IMR-90 (cell line): ENCODE measurements around the gene PEX14. TPM values are rescaled to one million over a fixed set of nuclear protein-coding genes. Genes with fewer than 3 reads are reported as not detected.

Source experiments
- ATAC-seq: fragments of 200-7000 bp; cut with Tn5 transposase; 2 replicates; pipeline ENCODE4 v1.9.1; 2020; ENCODE audit warnings: low read depth, mild to moderate bottlenecking, moderate library complexity
- BruUV-seq: library from RNA; stranded (reverse); fragments of 400-500 nt; replicated peaks from 2 replicates; lab custom pipeline; 2021; lab: Mats Ljungman, UMichigan
- CTCF ChIA-PET: fragments of 300-600 bp; formaldehyde crosslinking; extraction: SDS; loops from one replicate; lab custom pipeline; 2021; ENCODE audit warnings: antibody characterized with exemption; lab: Yijun Ruan, JAX
- POLR2A ChIA-PET: fragments of 300-600 bp; sonication (Branson Sonifier 250); formaldehyde crosslinking; loops from one replicate; lab custom pipeline; 2022; ENCODE audit warnings: antibody characterized with exemption; ENCODE audit not compliant: unreplicated experiment; lab: Charles Lee
- DNase-seq: peaks from one replicate; pipeline ENCODE4 v3.0.0; 2013
- H2AFZ ChIP-seq: replicated peaks from 2 replicates; pipeline ENCODE3; 2013; ENCODE audit warnings: low read length, mild to moderate bottlenecking; ENCODE audit not compliant: poor library complexity
- H2AK5ac ChIP-seq: 2 replicates; pipeline ENCODE4 v1.6.1; 2013; ENCODE audit warnings: low read depth, low read length, inconsistent platforms
- H2AK9ac ChIP-seq: replicated peaks from 2 replicates; pipeline ENCODE3; 2013; ENCODE audit warnings: mild to moderate bottlenecking, low read depth, low read length, moderate library complexity; ENCODE audit not compliant: poor library complexity
- H2BK120ac ChIP-seq: 2 replicates; pipeline ENCODE4 v1.6.1; 2013; ENCODE audit warnings: low read depth, low read length, inconsistent platforms
- H2BK15ac ChIP-seq: 3 replicates; pipeline ENCODE4 v1.6.1; 2013; ENCODE audit warnings: low read depth, low read length, inconsistent platforms
- H2BK20ac ChIP-seq: 2 replicates; pipeline ENCODE4 v1.6.1; 2013; ENCODE audit warnings: low read depth, mild to moderate bottlenecking, inconsistent platforms, low read length, moderate library complexity
- H2BK5ac ChIP-seq: 2 replicates; pipeline ENCODE4 v1.6.1; 2013; ENCODE audit warnings: mild to moderate bottlenecking, low read depth, low read length, inconsistent platforms; ENCODE audit not compliant: poor library complexity, severe bottlenecking
- H3K14ac ChIP-seq: replicated peaks from 2 replicates; pipeline ENCODE4 v1.6.1; 2013; ENCODE audit warnings: low read depth, low read length, inconsistent platforms
- H3K18ac ChIP-seq: 2 replicates; pipeline ENCODE4 v1.6.1; 2013; ENCODE audit warnings: low read depth, low read length, control low read depth
- H3K23ac ChIP-seq: 2 replicates; pipeline ENCODE4 v1.6.1; 2013; ENCODE audit warnings: low read depth, low read length, inconsistent platforms
- H3K27ac ChIP-seq: 2 replicates; pipeline ENCODE4 v1.5.1; 2013; ENCODE audit warnings: mild to moderate bottlenecking, control low read depth, low read length; ENCODE audit not compliant: insufficient read depth
- H3K27me3 ChIP-seq: 2 replicates; pipeline ENCODE4 v1.6.1; 2013; ENCODE audit warnings: low read length; ENCODE audit not compliant: control insufficient read depth, insufficient read depth
- H3K36me3 ChIP-seq: 2 replicates; pipeline ENCODE4 v1.6.1; 2013; ENCODE audit warnings: low read length, mixed read lengths; ENCODE audit not compliant: control insufficient read depth, insufficient read depth
- H3K4ac ChIP-seq: 2 replicates; pipeline ENCODE4 v1.6.1; 2013; ENCODE audit warnings: low read depth, low read length, inconsistent platforms
- H3K4me1 ChIP-seq: 2 replicates; pipeline ENCODE4 v1.6.1; 2013; ENCODE audit warnings: low read length, mixed read lengths; ENCODE audit not compliant: control insufficient read depth, insufficient read depth
- H3K4me2 ChIP-seq: 2 replicates; pipeline ENCODE4 v1.6.1; 2013; ENCODE audit warnings: low read depth, mild to moderate bottlenecking, control low read depth, low read length, moderate library complexity
- H3K4me3 ChIP-seq: 2 replicates; pipeline ENCODE4 v1.5.1; 2013; ENCODE audit warnings: low read depth, mild to moderate bottlenecking, control low read depth, low read length, moderate library complexity; ENCODE audit not compliant: insufficient read depth
- H3K56ac ChIP-seq: 2 replicates; pipeline ENCODE4 v1.6.1; 2013; ENCODE audit warnings: low read length, inconsistent platforms; ENCODE audit not compliant: insufficient read depth; ENCODE audit errors: extremely low read depth
- H3K79me1 ChIP-seq, 2 experiments: 2 replicates each; pipeline ENCODE4 v1.6.1; 2013; ENCODE audit warnings: low read length in 2 of 2, inconsistent platforms in 1 of 2, low read depth in 1 of 2
- H3K9ac ChIP-seq: 2 replicates; pipeline ENCODE4 v1.6.1; 2013; ENCODE audit warnings: low read depth, low read length, control low read depth
- H3K9me1 ChIP-seq: 2 replicates; pipeline ENCODE4 v1.6.1; 2013; ENCODE audit warnings: low read length, inconsistent platforms; ENCODE audit not compliant: insufficient read depth
- H3K9me3 ChIP-seq: 2 replicates; pipeline ENCODE4 v1.6.1; 2013; ENCODE audit warnings: low read length; ENCODE audit not compliant: control insufficient read depth, insufficient read depth
- H4K20me1 ChIP-seq: 2 replicates; pipeline ENCODE4 v1.6.1; 2013; ENCODE audit warnings: low read length, inconsistent platforms; ENCODE audit not compliant: insufficient read depth
- H4K5ac ChIP-seq: 2 replicates; pipeline ENCODE4 v1.6.1; 2013; ENCODE audit warnings: mild to moderate bottlenecking, low read depth, low read length, control low read depth
- H4K8ac ChIP-seq, 2 experiments: 2 replicates each; pipeline ENCODE4 v1.6.1; 2013; ENCODE audit warnings: low read depth in 2 of 2, low read length in 2 of 2, control low read depth in 1 of 2, inconsistent platforms in 1 of 2
- H4K91ac ChIP-seq: 2 replicates; pipeline ENCODE4 v1.6.1; 2013; ENCODE audit warnings: low read depth, low read length, inconsistent platforms; ENCODE audit not compliant: insufficient read depth
- BHLHE40 ChIP-seq: fragments of 150-350 bp; IDR thresholded peaks from 2 replicates; pipeline ENCODE4 v1.6.1; 2016; ENCODE audit warnings: mild to moderate bottlenecking, low read depth, low read length
- CEBPB ChIP-seq: IDR thresholded peaks from 2 replicates; pipeline ENCODE4 v1.6.1; 2012; ENCODE audit warnings: low read depth, low read length, improper control_type of control experiment
- CHD1 ChIP-seq: IDR thresholded peaks from 2 replicates; pipeline ENCODE4 v1.6.1; 2012; ENCODE audit warnings: low read depth, low read length, improper control_type of control experiment
- FOS ChIP-seq: fragments of 150-350 bp; IDR thresholded peaks from 2 replicates; pipeline ENCODE4 v1.6.1; 2016; ENCODE audit warnings: low read depth, low read length
- MAFK ChIP-seq: IDR thresholded peaks from 2 replicates; pipeline ENCODE4 v1.6.1; 2012; ENCODE audit warnings: low read depth, low read length, improper control_type of control experiment
- MAZ ChIP-seq: IDR thresholded peaks from 2 replicates; pipeline ENCODE4 v1.6.1; 2012; ENCODE audit warnings: low read depth, mild to moderate bottlenecking, low read length, improper control_type of control experiment, moderate library complexity, borderline replicate concordance
- MXI1 ChIP-seq: IDR thresholded peaks from 2 replicates; pipeline ENCODE4 v1.6.1; 2012; ENCODE audit warnings: low read depth, mild to moderate bottlenecking, low read length, moderate library complexity, borderline replicate concordance
- POLR2A ChIP-seq: IDR thresholded peaks from 2 replicates; pipeline ENCODE4 v1.6.1; 2012; ENCODE audit warnings: mild to moderate bottlenecking, low read depth, low read length
- RAD21 ChIP-seq: IDR thresholded peaks from 2 replicates; pipeline ENCODE4 v1.6.1; 2012; ENCODE audit warnings: low read length, improper control_type of control experiment
- RFX5 ChIP-seq: IDR thresholded peaks from 2 replicates; pipeline ENCODE4 v1.8.0; 2012; ENCODE audit warnings: low read depth, mild to moderate bottlenecking, low read length, moderate library complexity
- WGBS, 2 experiments: methylation state at CpG; one replicate each; pipeline versions ENCODE4 v1.1.5 to v1.1.7; 2013; ENCODE audit warnings: missing lambda C conversion rate in 2 of 2; ENCODE audit not compliant: insufficient read length in 1 of 2; ENCODE audit errors: extremely low coverage in 2 of 2; 5-methylcytosine and 5-hydroxymethylcytosine counted together
- dilution Hi-C: fragments of 300-500 bp; cut with HindIII; formaldehyde crosslinking; loops from one replicate; pipeline ENCODE4 v1.14.3; 2018; ENCODE audit warnings: low sequenced_read_pairs; ENCODE audit not compliant: unreplicated experiment
- in situ Hi-C: fragments of 300-500 bp; cut with MboI; formaldehyde crosslinking; loops from 3 replicates; pipeline ENCODE4 v1.14.3; 2019; ENCODE audit warnings: low sequenced_read_pairs, inconsistent platforms, mixed read lengths
- intact Hi-C: fragments of 100-400 bp; cut with micrococcal nuclease; formaldehyde crosslinking; loops from 2 replicates; pipeline ENCODE4 v1.10.0; 2022
- polyA plus RNA-seq, 3 experiments: library from polyadenylated mRNA; depleted of rRNA; stranded (reverse); fragments of >200 nt; gene quantifications; 2 replicates each; pipeline ENCODE4 v1.2.3, GENCODE V29; 2012; ENCODE audit warnings: low replicate concordance in 1 of 3
- total RNA-seq: library from RNA; depleted of rRNA; stranded (reverse); fragments of >200 nt; gene quantifications from 2 replicates; pipeline ENCODE4 v1.2.3, GENCODE V29; 2012
- TF ChIP-seq, protein P1 (sequence below): fragments of 150-350 bp; IDR thresholded peaks from 2 replicates; pipeline ENCODE4 v1.6.1; 2017; ENCODE audit warnings: mild to moderate bottlenecking, antibody characterized with exemption, low read length, low read depth
- TF ChIP-seq, protein P2 (sequence below): fragments of 150-350 bp; IDR thresholded peaks from 2 replicates; pipeline ENCODE4 v1.6.1; 2016; ENCODE audit warnings: low read depth, mild to moderate bottlenecking, low read length, moderate library complexity, borderline replicate concordance
- TF ChIP-seq, protein P3 (sequence below): conservative IDR thresholded peaks from 2 replicates; pipeline ENCODE4 v1.5.1; 2012; ENCODE audit warnings: mild to moderate bottlenecking, low read depth, low read length, improper control_type of control experiment

PEX14 gene
- total and polyA plus RNA-seq, 2 of the 4 experiments (the other 2 are of a cell fraction): 9.5 to 22.5 TPM

DNA sequence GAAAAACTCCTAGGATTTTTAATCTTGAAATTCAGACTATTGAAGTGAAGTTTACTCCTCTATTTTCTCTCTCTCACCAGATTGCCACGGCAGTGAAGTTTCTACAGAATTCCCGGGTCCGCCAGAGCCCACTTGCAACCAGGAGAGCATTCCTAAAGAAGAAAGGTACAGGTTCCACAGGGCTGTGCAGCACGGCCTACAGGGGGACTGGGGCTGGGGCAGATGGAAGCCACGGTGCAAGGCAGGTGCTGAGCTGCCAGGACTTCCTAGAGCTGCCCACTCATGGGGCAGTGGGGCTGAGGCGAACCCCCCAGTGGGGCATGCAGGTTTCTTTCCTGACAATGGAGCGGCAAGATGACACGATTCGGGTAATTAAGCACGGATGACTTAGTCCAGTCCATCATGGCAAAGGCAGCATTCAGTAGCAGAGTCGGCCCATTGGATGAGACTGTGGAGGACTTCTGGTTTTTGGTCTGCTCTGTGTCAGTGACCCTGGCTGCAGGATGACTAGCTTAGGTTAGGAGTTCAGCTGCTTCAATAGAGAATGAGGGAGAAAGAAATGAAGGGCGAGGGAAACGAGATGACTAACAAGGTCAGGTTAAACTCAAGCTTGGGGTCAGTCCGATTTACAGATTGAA lies 61.5 kb downstream of the PEX14 start:
- Histone ChIP-seq H4K91ac (no peak overlapping the region), H3K4me1 (peaks cover 12% of the 10 kb centered on the region), H2BK15ac (no peak overlapping the region), H3K9ac (no peak overlapping the region), H2BK120ac (no peak overlapping the region), H3K56ac (no peak overlapping the region), H3K4me3 (no peak overlapping the region), H4K8ac (no peak overlapping the region), H3K9me1 (no peaks in the 10 kb centered on the region; the same call in 1 of the 2 replicates), H3K27ac (no peak overlapping the region), H2AFZ (no peak overlapping the region), H3K14ac (no peak overlapping the region), H3K9me3 (no peaks in the 10 kb centered on the region), H4K5ac (no peak overlapping the region), H3K36me3 (peaks cover 7% of the 10 kb centered on the region), H2AK9ac (no peak overlapping the region), H3K4me2 (no peak overlapping the region), H3K18ac (no peak overlapping the region), H3K23ac (no peak overlapping the region), H2AK5ac (no peak overlapping the region), H4K20me1 (0 out of 2 replicates have a peak, but pooled peaks cover under 1% of the 10 kb centered on the region), H3K79me1 (peaks cover 35 to 40% of the 10 kb centered on the region in 2 experiments), H2BK20ac (no peak overlapping the region), H3K4ac (no peak overlapping the region), H2BK5ac (no peak overlapping the region), H3K27me3 (no peaks in the 10 kb centered on the region)
- TF ChIP-seq, protein P1, sequence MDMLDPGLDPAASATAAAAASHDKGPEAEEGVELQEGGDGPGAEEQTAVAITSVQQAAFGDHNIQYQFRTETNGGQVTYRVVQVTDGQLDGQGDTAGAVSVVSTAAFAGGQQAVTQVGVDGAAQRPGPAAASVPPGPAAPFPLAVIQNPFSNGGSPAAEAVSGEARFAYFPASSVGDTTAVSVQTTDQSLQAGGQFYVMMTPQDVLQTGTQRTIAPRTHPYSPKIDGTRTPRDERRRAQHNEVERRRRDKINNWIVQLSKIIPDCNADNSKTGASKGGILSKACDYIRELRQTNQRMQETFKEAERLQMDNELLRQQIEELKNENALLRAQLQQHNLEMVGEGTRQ: no peak
- TF ChIP-seq MXI1 (no peak), CEBPB (no peak), RAD21 (no peak), BHLHE40 (no peak), POLR2A (no peak), MAZ (no peak), FOS (no peak), CHD1 (no peak), RFX5 (no peak), MAFK (no peak)
- TF ChIP-seq, protein P2, sequence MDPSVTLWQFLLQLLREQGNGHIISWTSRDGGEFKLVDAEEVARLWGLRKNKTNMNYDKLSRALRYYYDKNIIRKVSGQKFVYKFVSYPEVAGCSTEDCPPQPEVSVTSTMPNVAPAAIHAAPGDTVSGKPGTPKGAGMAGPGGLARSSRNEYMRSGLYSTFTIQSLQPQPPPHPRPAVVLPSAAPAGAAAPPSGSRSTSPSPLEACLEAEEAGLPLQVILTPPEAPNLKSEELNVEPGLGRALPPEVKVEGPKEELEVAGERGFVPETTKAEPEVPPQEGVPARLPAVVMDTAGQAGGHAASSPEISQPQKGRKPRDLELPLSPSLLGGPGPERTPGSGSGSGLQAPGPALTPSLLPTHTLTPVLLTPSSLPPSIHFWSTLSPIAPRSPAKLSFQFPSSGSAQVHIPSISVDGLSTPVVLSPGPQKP: no peak
- TF ChIP-seq, protein P3, sequence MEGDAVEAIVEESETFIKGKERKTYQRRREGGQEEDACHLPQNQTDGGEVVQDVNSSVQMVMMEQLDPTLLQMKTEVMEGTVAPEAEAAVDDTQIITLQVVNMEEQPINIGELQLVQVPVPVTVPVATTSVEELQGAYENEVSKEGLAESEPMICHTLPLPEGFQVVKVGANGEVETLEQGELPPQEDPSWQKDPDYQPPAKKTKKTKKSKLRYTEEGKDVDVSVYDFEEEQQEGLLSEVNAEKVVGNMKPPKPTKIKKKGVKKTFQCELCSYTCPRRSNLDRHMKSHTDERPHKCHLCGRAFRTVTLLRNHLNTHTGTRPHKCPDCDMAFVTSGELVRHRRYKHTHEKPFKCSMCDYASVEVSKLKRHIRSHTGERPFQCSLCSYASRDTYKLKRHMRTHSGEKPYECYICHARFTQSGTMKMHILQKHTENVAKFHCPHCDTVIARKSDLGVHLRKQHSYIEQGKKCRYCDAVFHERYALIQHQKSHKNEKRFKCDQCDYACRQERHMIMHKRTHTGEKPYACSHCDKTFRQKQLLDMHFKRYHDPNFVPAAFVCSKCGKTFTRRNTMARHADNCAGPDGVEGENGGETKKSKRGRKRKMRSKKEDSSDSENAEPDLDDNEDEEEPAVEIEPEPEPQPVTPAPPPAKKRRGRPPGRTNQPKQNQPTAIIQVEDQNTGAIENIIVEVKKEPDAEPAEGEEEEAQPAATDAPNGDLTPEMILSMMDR: no peak
- dilution Hi-C loops: no loop called here
- intact Hi-C loops: loop anchor here (10.0 kb wide), 1 partner anchor 259 kb away; the partner anchor contains the start of gene CASZ1
- 91% methylated on average over 8 of the region's 14 CpGs; no CpG with 5 or more reads in 1 of the 2 experiments for WGBS, 2 experiments
- CTCF ChIA-PET: no interaction called here
- DNase-seq (no peak), ATAC-seq (no peak)
- BruUV-seq: no TSS peak
- in situ Hi-C loops: no loop called here
- POLR2A ChIA-PET: no interaction called here
